GM12878 (cell line): ENCODE data around the gene HIVEP3. TPM values are rescaled to one million over a fixed set of nuclear protein-coding genes. Genes with fewer than 3 reads are reported as not detected.

Source experiments
- ATAC-seq: fragments of 200-7000 bp; cut with Tn5 transposase; 3 replicates; pipeline ENCODE4 v1.9.1; 2020; ENCODE audit warnings: mild to moderate bottlenecking, moderate library complexity
- BruUV-seq: library from RNA; stranded (reverse); fragments of 400-500 nt; replicated peaks from 2 replicates; lab custom pipeline; 2021; lab: Mats Ljungman, UMichigan
- CTCF ChIA-PET: fragments of 300-600 bp; sonication (Branson Sonifier 250); formaldehyde crosslinking; extraction: SDS; loops from one replicate; lab custom pipeline; 2021; ENCODE audit warnings: inconsistent platforms; lab: Yijun Ruan, JAX
- POLR2A ChIA-PET: fragments of 350-600 bp; formaldehyde crosslinking; extraction: SDS; loops from one replicate; lab custom pipeline; 2021; ENCODE audit warnings: inconsistent platforms; lab: Charles Lee
- RAD21 ChIA-PET: fragments of 300-600 bp; sonication (Branson Sonifier 250); formaldehyde crosslinking; loops from one replicate; lab custom pipeline; 2023; ENCODE audit warnings: antibody characterized with exemption; ENCODE audit not compliant: unreplicated experiment; lab: Charles Lee
- SMC1A ChIA-PET: fragments of 300-600 bp; sonication (Branson Sonifier 250); formaldehyde crosslinking; loops from one replicate; lab custom pipeline; 2023; ENCODE audit not compliant: unreplicated experiment, uncharacterized antibody; lab: Charles Lee
- DNase-seq: peaks from one replicate; pipeline ENCODE4 v3.0.0-alpha.2; 2011; ENCODE audit warnings: low read depth, low spot score
- FAIRE-seq: peaks from 3 replicates; lab custom pipeline; 2011; peaks lifted over from hg19 to GRCh38; lab: Jason Lieb, UNC
- H2AFZ ChIP-seq: 2 replicates; pipeline ENCODE4 v1.6.0; 2011; ENCODE audit warnings: low read depth, low read length, control low read depth; ENCODE audit not compliant: control insufficient read depth
- H3K27ac ChIP-seq: 2 replicates; pipeline ENCODE4 v1.5.1; 2011; ENCODE audit warnings: control low read depth; ENCODE audit not compliant: control insufficient read depth, insufficient read depth
- H3K27me3 ChIP-seq, 2 experiments: replicated peaks in 1 of 2; 2 replicates each; pipeline versions ENCODE4 v1.6.0 to v1.6.1; 2011; ENCODE audit warnings: low read length in 1 of 2; ENCODE audit not compliant: control insufficient read depth in 2 of 2, insufficient read depth in 2 of 2
- H3K36me3 ChIP-seq, 2 experiments: 2 replicates each; pipeline ENCODE4 v1.5.1; 2011; ENCODE audit warnings: low read length in 1 of 2; ENCODE audit not compliant: control insufficient read depth in 2 of 2, insufficient read depth in 2 of 2
- H3K4me1 ChIP-seq: 2 replicates; pipeline ENCODE4 v1.6.1; 2011; ENCODE audit warnings: mild to moderate bottlenecking, low read length, moderate library complexity, mixed read lengths; ENCODE audit not compliant: control insufficient read depth, insufficient read depth
- H3K4me2 ChIP-seq: 2 replicates; pipeline ENCODE4 v1.6.0; 2011; ENCODE audit warnings: control low read depth; ENCODE audit not compliant: control insufficient read depth, insufficient read depth
- H3K4me3 ChIP-seq: fragments of 200-600 bp; sonication (generic); 2 replicates; pipeline ENCODE4 v1.5.1; 2016
- H3K79me2 ChIP-seq: 2 replicates; pipeline ENCODE4 v1.6.0; 2011; ENCODE audit warnings: low read length; ENCODE audit not compliant: control insufficient read depth, insufficient read depth
- H3K9ac ChIP-seq: 2 replicates; pipeline ENCODE4 v1.8.0; 2011; ENCODE audit warnings: low read length, control low read depth, mixed read lengths; ENCODE audit not compliant: control insufficient read depth, insufficient read depth
- H3K9me3 ChIP-seq: replicated peaks from 3 replicates; pipeline ENCODE4 v1.5.1; 2011; ENCODE audit warnings: mild to moderate bottlenecking, low read length; ENCODE audit not compliant: control insufficient read depth, insufficient read depth
- H4K20me1 ChIP-seq: 2 replicates; pipeline ENCODE4 v1.6.0; 2011; ENCODE audit not compliant: control insufficient read depth, insufficient read depth
- BCLAF1 ChIP-seq: fragments of 450-650 bp; IDR thresholded peaks from 2 replicates; pipeline ENCODE4 v1.6.1; 2017; ENCODE audit warnings: antibody characterized with exemption, mild to moderate bottlenecking, moderate library complexity
- HDAC6 ChIP-seq: fragments of 200-600 bp; sonication (generic); IDR thresholded peaks from one replicate; pipeline ENCODE4 v1.8.0; 2017; ENCODE audit warnings: antibody characterized with exemption; ENCODE audit not compliant: unreplicated experiment
- NBN ChIP-seq: fragments of 450-650 bp; IDR thresholded peaks from 2 replicates; pipeline ENCODE4 v1.6.1; 2016
- SREBF2 ChIP-seq: IDR thresholded peaks from 2 replicates; pipeline ENCODE4 v1.6.1; 2012; ENCODE audit warnings: mild to moderate bottlenecking, low read length
- TARDBP ChIP-seq: IDR thresholded peaks from 2 replicates; pipeline ENCODE4 v1.6.1; 2016; ENCODE audit warnings: borderline replicate concordance
- WGBS: methylation state at CpG from one replicate; pipeline ENCODE4 v1.1.6; 2016; ENCODE audit warnings: low lambda C conversion rate; ENCODE audit not compliant: insufficient replicate concordance, insufficient coverage; ENCODE audit errors: missing lambda C conversion rate; 5-methylcytosine and 5-hydroxymethylcytosine counted together
- in situ Hi-C: fragments of 300-500 bp; cut with MboI; formaldehyde crosslinking; loops from 9 replicates; pipeline ENCODE4 v1.14.3; 2018; ENCODE audit warnings: mixed read lengths
- intact Hi-C: fragments of 100-400 bp; cut with micrococcal nuclease; formaldehyde crosslinking; loops from one replicate; pipeline ENCODE4 v1.14.2; 2022; ENCODE audit not compliant: unreplicated experiment
- polyA plus RNA-seq, 11 experiments: library from polyadenylated mRNA; depleted of rRNA in 4 of 11; unstranded in 6 of 11; stranded (reverse) in 5 of 11; fragments of >200 nt; fragmentation: Nextera tagmentation in 4 of 11; fragmentation: Illumina TruSeq in 1 of 11; extraction: Ambion mirVana in 4 of 11; extraction: Trizol in 1 of 11; gene quantifications; 1 replicate in 1 of 11; 2 replicates in 10 of 11; pipeline versions ENCODE4 v1.2.1 to v1.2.3, GENCODE V29; 2011 to 2016; ENCODE audit warnings: inconsistent platforms in 2 of 11, missing spikeins in 2 of 11, low read depth in 1 of 11
- total RNA-seq, 4 experiments: library from RNA; depleted of rRNA in 3 of 4; stranded (reverse); fragments of >200 nt in 3 of 4; fragmentation: Illumina TruSeq in 1 of 4; extraction: Trizol in 1 of 4; gene quantifications; 2 replicates each; pipeline versions ENCODE4 v1.2.1 to v1.2.3, GENCODE V29; 2013 to 2021

HIVEP3 gene
- total and polyA plus RNA-seq, 10 of the 15 experiments (the other 5 are each of a cell fraction or from before 2014, with no cell fraction given): 1.8 to 13.6 (median 3.8) TPM

GRCh38 chr1:41724248-41724647, 194.5 kb downstream of the HIVEP3 start:
- CTCF ChIA-PET: interaction anchor here (0.6 to 3.0 kb wide), 8 partner anchors 25 to 144 kb away, joined by 3 to 10 read pairs (median 4); no protein-coding TSS in a partner anchor
- 70% methylated on average over 2 of the region's 2 CpGs for WGBS
- in situ Hi-C loops: no loop called here

More at GRCh38 chr1:41724248-41724647, 194.5 kb downstream of the HIVEP3 start:
- TF ChIP-seq TARDBP (no peak), SREBF2 (no peak), NBN (no peak), HDAC6 (no peak), BCLAF1 (no peak)
- H3K9ac ChIP-seq: no peak overlapping the region
- H3K79me2 ChIP-seq: no peaks in the 10 kb centered on the region; the same call in 1 of the 2 replicates
- no peaks in the 10 kb centered on the region for H3K27me3 ChIP-seq
- no peaks in the 10 kb centered on the region for H3K9me3 ChIP-seq
- DNase-seq: no peak
- H3K4me3 ChIP-seq: no peak overlapping the region
- SMC1A ChIA-PET: interaction anchor here (1.0 to 8.1 kb wide), 13 partner anchors 15 to 117 kb away, joined by 3 to 93 read pairs (median 5); no protein-coding TSS in a partner anchor
- H3K4me2 ChIP-seq: no peak overlapping the region
- no peak for FAIRE-seq
- no peak overlapping the region for H3K27ac ChIP-seq
- peaks cover 77% of the 10 kb centered on the region for H3K4me1 ChIP-seq
- POLR2A ChIA-PET: interaction anchor here (1.4 to 1.7 kb wide), 5 partner anchors 15 to 67 kb away, joined by 4 to 6 read pairs (median 5); no protein-coding TSS in a partner anchor
- ATAC-seq: no peak
- BruUV-seq: no TSS peak
- no peaks in the 10 kb centered on the region for H4K20me1 ChIP-seq
- intact Hi-C loops: loop anchor here (10.0 kb wide), 2 partner anchors 231 to 311 kb away; no protein-coding TSS in a partner anchor
- H2AFZ ChIP-seq: no peak overlapping the region
- RAD21 ChIA-PET: interaction anchor here (0.7 to 14.9 kb wide), 11 partner anchors 14 to 227 kb away, joined by 3 to 262 read pairs (median 4); no protein-coding TSS in a partner anchor
- H3K36me3 ChIP-seq: no peaks in the 10 kb centered on the region
